Stomach (tissue), 9 donors: ENCODE results near the gene CD82. TPM values are rescaled to one million over a fixed set of nuclear protein-coding genes. Genes with fewer than 3 reads are reported as not detected.

ENCODE experiments used
- DNase-seq, 2 donors: peaks; one replicate each; pipeline versions ENCODE4 v3.0.0 to v3.0.0-alpha.2; 2013 to 2019
- H3K27ac ChIP-seq, 5 donors: fragments of 200-600 bp in 4 of 5; sonication (generic) in 4 of 5; one replicate each; pipeline ENCODE4 v1.5.1; 2013 to 2019; ENCODE audit warnings: mild to moderate bottlenecking in 1 of 5, moderate library complexity in 1 of 5
- H3K27me3 ChIP-seq, 3 donors: fragments of 200-600 bp; sonication (generic); one replicate each; pipeline ENCODE4 v1.5.1; 2017 to 2019; ENCODE audit warnings: mixed run types in 1 of 3
- H3K36me3 ChIP-seq, 4 donors: fragments of 200-600 bp; sonication (generic); 1 replicate in 3 of 4; 2 replicates in 1 of 4; pipeline ENCODE4 v1.5.1; 2016 to 2019
- H3K4me1 ChIP-seq, 4 donors: fragments of 200-600 bp; sonication (generic); one replicate each; pipeline ENCODE4 v1.5.1; 2016 to 2019
- H3K4me3 ChIP-seq, 4 donors: fragments of 200-600 bp; sonication (generic) in 3 of 4; one replicate each; pipeline ENCODE4 v1.5.1; 2016 to 2019; ENCODE audit warnings: mild to moderate bottlenecking in 1 of 4
- H3K9me3 ChIP-seq, 4 donors: fragments of 200-600 bp; sonication (generic); one replicate each; pipeline ENCODE4 v1.5.1; 2016 to 2019
- EP300 ChIP-seq: sonication (generic); formaldehyde crosslinking; IDR thresholded peaks from one replicate; pipeline ENCODE4 v1.6.1; 2017; ENCODE audit warnings: antibody characterized with exemption
- POLR2A ChIP-seq, 4 donors: fragments of 450-650 bp; IDR thresholded peaks; one replicate each; pipeline ENCODE4 v1.6.1; 2016; ENCODE audit warnings: antibody characterized with exemption in 4 of 4, control low read depth in 2 of 4, mild to moderate bottlenecking in 1 of 4, moderate library complexity in 1 of 4
- POLR2AphosphoS5 ChIP-seq, 3 donors: sonication (generic); formaldehyde crosslinking; IDR thresholded peaks; one replicate each; pipeline ENCODE4 v1.6.1; 2016; ENCODE audit warnings: antibody characterized with exemption in 3 of 3
- WGBS, 5 donors: extraction: QIAGEN DNeasy Blood & Tissue Kit in 3 of 5; methylation state at CpG; one replicate each; pipeline versions ENCODE4 v1.1.5 to v1.1.7; 2013 to 2018; 5-methylcytosine and 5-hydroxymethylcytosine counted together
- intact Hi-C: fragments of 100-400 bp; cut with DNase I; formaldehyde crosslinking; loops from one replicate; pipeline ENCODE4 v1.15.1; 2023; ENCODE audit warnings: low total_unique reads
- polyA plus RNA-seq, 3 donors: library from polyadenylated mRNA; stranded (reverse); fragments of 200-250 nt; gene quantifications; one replicate each; pipeline ENCODE4 v1.2.3, GENCODE V29; 2013
- total RNA-seq, 5 donors: library from RNA; depleted of rRNA; stranded (reverse); fragments of >200 nt; gene quantifications; one replicate each; pipeline versions ENCODE4 v1.1.0 to v1.2.3, GENCODE V29; 2014 to 2016
- TF ChIP-seq, protein P1 (sequence below), 7 experiments: fragments of 450-650 bp in 4 of 7; fragments of 200-600 bp in 3 of 7; sonication (generic) in 3 of 7; IDR thresholded peaks; one replicate each; pipeline ENCODE4 v1.5.1; 2016 to 2019; ENCODE audit warnings: antibody characterized with exemption in 7 of 7, control low read depth in 2 of 7, mild to moderate bottlenecking in 1 of 7
- donor health status: healthy with polysubstance abuse.
- donor health status: Bipolar disorder and iron deficiency.
- donor health status: healthy.

Gene CD82
- total and polyA plus RNA-seq, 8 donors = 0.58 to 54.4 (median 25.3) TPM

DNA sequence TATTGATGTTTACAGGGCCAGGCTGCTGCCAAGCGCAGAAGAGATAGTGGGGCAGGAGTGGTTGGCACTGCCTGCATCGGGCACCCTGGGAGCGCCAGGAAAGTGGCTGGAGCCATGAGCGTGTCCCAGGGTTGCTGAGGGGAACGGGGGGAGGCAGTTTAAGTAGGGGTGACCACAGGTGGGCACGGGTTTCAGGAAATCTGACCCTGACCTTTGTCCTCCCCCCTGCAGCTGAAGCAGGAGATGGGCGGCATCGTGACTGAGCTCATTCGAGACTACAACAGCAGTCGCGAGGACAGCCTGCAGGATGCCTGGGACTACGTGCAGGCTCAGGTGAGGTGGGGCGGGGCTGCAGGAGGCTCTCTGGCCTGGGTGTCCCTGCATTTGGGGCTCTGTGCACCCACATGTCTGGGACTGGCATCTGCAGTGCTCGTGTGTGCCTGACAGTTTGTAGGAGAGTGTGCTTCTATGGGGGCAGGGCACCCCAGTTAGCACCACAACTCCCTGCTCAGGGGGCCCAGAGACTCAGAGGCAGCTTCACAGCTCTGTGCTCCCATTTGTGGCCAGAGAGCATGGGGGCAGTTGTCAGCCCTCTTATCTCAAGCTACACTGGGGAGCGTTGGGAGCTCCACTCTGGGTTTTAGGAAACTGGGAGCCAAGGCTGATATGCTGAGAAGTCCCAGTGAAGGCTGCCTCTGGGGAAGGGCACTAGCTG is 49.7 kb downstream of the CD82 start:
- H3K27me3 ChIP-seq = no peaks in the 10 kb centered on the region
- no peak overlapping the region for H3K4me3 ChIP-seq
- WGBS, 5 donors = 34 to 64% (median 49%) methylated on average over 5 to 15 of the region's 15 CpGs
- intact Hi-C loops = no loop called here
- H3K9me3 ChIP-seq = no peaks in the 10 kb centered on the region
- H3K36me3 ChIP-seq = peaks cover 3 to 56% (median 43%) of the 10 kb centered on the region in 4 donors
- TF ChIP-seq POLR2A (IDR thresholded peaks at IDR 0.05) = no peak
- TF ChIP-seq EP300 = no peak
- no peak for TF ChIP-seq POLR2AphosphoS5 (IDR thresholded peaks at IDR 0.05)
- TF ChIP-seq, protein P1, sequence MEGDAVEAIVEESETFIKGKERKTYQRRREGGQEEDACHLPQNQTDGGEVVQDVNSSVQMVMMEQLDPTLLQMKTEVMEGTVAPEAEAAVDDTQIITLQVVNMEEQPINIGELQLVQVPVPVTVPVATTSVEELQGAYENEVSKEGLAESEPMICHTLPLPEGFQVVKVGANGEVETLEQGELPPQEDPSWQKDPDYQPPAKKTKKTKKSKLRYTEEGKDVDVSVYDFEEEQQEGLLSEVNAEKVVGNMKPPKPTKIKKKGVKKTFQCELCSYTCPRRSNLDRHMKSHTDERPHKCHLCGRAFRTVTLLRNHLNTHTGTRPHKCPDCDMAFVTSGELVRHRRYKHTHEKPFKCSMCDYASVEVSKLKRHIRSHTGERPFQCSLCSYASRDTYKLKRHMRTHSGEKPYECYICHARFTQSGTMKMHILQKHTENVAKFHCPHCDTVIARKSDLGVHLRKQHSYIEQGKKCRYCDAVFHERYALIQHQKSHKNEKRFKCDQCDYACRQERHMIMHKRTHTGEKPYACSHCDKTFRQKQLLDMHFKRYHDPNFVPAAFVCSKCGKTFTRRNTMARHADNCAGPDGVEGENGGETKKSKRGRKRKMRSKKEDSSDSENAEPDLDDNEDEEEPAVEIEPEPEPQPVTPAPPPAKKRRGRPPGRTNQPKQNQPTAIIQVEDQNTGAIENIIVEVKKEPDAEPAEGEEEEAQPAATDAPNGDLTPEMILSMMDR (IDR thresholded peaks at IDR 0.05) = no peak
- DNase-seq = no peak
- H3K27ac ChIP-seq = no peak overlapping the region
- H3K4me1 ChIP-seq = peaks cover 8 to 55% (median 29%) of the 10 kb centered on the region in 4 donors

DNA sequence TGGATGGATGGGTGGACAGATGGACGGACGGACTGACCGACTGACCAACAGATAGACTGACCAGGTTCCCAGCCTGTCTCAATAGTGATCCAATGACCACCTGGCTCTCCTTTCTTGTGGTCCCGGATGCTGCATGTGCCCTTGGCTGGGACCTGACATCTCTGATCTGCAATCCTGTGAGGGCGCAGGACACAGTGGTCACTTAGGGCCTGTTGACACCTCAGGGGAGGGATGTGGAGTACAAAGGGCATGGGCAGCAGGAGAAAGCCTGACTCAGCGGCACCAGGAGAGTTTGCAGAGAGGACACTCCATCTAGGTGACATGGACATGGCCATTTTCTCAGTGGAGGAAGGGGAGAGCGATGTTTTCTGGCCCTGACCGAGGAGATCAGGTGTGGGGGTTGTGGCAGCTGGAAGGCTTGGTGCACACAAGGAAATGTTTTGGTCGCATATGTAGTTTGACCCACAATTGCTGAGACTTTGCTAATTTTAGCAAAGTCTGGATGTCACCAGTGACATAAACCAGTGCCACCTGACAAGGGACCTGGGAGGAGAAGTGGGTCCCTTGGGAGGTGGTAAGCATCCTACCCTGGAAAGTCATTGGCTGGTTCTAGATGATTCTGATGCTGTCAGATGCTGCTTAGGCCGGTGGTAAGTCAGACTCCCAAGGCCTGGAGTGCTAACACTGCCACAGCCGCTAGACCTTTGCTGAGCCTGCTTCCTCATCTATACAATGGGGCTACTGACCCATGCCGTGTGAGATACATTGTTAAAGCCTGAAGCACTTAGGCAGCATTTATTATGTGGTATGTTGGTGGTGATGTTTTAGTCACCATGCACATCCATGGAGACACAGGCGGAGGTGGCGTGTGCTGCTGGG is 50.7 kb downstream of the CD82 start:
- Histone ChIP-seq H3K9me3 (no peaks in the 10 kb centered on the region), H3K4me3 (no peak overlapping the region), H3K27me3 (no peaks in the 10 kb centered on the region), H3K36me3 (peaks cover 3 to 56% (median 40%) of the 10 kb centered on the region in 4 donors), H3K27ac (no peak overlapping the region), H3K4me1 (peaks cover 8 to 53% (median 31%) of the 10 kb centered on the region in 4 donors)
- DNase-seq = no peak
- intact Hi-C loops = loop anchor here (2.0 kb wide), 1 partner anchor 57 kb away; no protein-coding TSS in a partner anchor
- WGBS, 5 donors = 90 to 93% (median 92%) methylated on average over 13 to 14 of the region's 14 CpGs
- TF ChIP-seq POLR2A (IDR thresholded peaks at IDR 0.05) = no peak

- 87 to 96% (median 90%) methylated on average over 18 of the region's 18 CpGs for WGBS, 5 donors
- Histone ChIP-seq H3K9me3 (no peaks in the 10 kb centered on the region), H3K36me3 (peaks cover 3 to 59% (median 39%) of the 10 kb centered on the region in 4 donors), H3K4me1 (peaks cover 8 to 43% (median 28%) of the 10 kb centered on the region in 4 donors), H3K27ac (no peak overlapping the region), H3K27me3 (no peaks in the 10 kb centered on the region), H3K4me3 (no peak overlapping the region)
- no peak for DNase-seq
- TF ChIP-seq EP300 (no peak), POLR2A (IDR thresholded peaks at IDR 0.05) (no peak), POLR2AphosphoS5 (IDR thresholded peaks at IDR 0.05) (no peak)
- TF ChIP-seq, protein P1 (IDR thresholded peaks at IDR 0.05) = no peak
- intact Hi-C loops = loop anchor here (2.0 kb wide), 1 partner anchor 59 kb away; no protein-coding TSS in a partner anchor
Observed at GRCh38 chr11:44617671-44618461, 52.4 kb downstream of the CD82 start.

DNA sequence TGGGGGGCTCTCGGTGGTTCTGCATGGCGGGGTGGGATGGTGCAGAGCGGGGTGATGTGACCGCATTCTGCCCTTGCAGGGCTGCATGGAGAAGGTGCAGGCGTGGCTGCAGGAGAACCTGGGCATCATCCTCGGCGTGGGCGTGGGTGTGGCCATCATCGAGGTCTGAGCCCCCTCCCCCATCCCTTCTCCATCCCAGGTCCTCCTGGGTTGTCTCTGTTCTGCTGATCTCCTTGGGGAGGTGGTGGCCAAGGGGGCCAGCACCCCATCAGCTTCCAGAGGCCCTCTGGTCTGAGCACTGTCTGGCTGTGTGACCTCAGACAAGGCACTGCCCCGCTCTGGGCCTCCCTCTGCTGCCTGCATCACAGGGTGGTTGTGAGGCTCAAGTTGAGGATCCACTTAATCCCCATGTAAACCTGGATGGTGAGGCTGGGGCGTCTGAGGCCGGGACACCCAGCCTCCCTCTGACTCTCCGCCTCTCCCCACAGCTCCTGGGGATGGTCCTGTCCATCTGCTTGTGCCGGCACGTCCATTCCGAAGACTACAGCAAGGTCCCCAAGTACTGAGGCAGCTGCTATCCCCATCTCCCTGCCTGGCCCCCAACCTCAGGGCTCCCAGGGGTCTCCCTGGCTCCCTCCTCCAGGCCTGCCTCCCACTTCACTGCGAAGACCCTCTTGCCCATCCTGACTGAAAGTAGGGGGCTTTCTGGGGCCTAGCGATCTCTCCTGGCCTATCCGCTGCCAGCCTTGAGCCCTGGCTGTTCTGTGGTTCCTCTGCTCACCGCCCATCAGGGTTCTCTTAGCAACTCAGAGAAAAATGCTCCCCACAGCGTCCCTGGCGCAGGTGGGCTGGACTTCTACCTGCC is 53.3 kb downstream of the CD82 start:
- TF ChIP-seq, protein P1 (IDR thresholded peaks at IDR 0.05) = no peak
- no peak for TF ChIP-seq POLR2A (IDR thresholded peaks at IDR 0.05)

More for the DNA sequence above, 53.3 kb downstream of the CD82 start:
- H3K27ac ChIP-seq = no peak overlapping the region
- no peaks in the 10 kb centered on the region for H3K27me3 ChIP-seq
- WGBS, 5 donors = 93 to 96% (median 94%) methylated on average over 19 to 22 of the region's 22 CpGs
- no peak overlapping the region for H3K4me3 ChIP-seq
- intact Hi-C loops = no loop called here
- peaks cover 3 to 59% (median 39%) of the 10 kb centered on the region in 4 donors for H3K36me3 ChIP-seq
- DNase-seq = peak; percentile 16 to 20
- no peaks in the 10 kb centered on the region for H3K9me3 ChIP-seq
- H3K4me1 ChIP-seq = peaks cover 8 to 43% (median 27%) of the 10 kb centered on the region in 4 donors
